Measurements from ENCODE around the gene MBNL1. TPM values are rescaled to one million over a fixed set of nuclear protein-coding genes. Genes with fewer than 3 reads are reported as not detected.

MBNL1 gene
- total and polyA plus RNA-seq, 7 experiments from 2014 or later = 371 to 675 (median 497) TPM

DNA sequence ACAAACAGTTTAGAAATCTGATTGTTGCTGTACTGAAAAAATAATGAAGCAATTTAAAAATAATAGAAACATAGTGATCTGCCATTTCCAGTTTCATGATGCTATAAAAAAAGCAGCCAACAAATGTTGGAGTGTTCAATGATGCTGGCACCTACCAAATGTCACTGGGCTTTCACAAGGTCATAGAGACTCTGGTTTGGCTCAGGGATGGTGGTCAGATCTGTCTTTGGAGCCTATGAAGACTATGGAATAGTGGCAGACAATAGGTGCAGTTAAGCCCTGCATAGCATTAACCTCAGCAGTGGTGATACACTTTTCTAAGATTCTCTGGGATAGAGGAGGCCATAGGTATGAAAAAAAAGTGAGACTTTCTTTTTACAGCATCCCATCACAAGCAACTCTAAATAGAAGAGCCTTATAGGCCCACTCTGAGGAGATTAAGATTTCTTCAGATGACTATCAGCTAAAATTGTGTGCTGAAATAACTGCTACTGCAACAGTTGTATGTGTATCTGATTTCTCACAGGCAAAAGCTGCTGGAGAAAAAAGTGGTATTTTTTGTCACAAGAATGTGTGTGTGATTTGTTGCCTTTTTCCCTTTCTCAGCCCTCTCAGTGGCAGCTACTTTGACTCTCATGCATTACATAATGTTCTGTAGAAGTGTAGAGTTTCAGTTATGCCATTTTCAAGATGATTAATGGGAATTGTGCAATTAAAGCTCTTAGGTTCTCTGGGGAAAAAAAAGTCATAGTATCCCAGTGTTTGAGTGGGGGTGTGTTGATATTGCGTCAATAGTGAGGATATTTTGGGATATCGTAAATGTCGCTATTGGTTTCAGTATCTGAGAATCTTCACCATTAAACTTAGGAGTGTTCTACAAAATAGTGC is 137.4 kb downstream of the MBNL1 start:
- Histone ChIP-seq H3K27ac (ENCODE audit: low read depth, low read length) (peak overlapping the region; percentile 32), H3K27me3 (ENCODE audit: control insufficient read depth in 2 of 2, insufficient read depth in 2 of 2, low read length in 2 of 2) (no peaks in the 10 kb centered on the region), H3K9me3 (ENCODE audit: control insufficient read depth in 2 of 3, low read length in 3 of 3) (no peaks in the 10 kb centered on the region), H3K4me3 (ENCODE audit: low read length) (no peak overlapping the region), H3K4me1 (ENCODE audit: control insufficient read depth in 2 of 2, insufficient read depth in 2 of 2, low read length in 2 of 2) (peaks cover 33 to 52% of the 10 kb centered on the region in 2 donors), H3K36me3 (ENCODE audit: control insufficient read depth in 2 of 3, insufficient read depth in 3 of 3, low read length in 3 of 3) (no peaks in the 10 kb centered on the region)
- peak overlapping the region in 6 of 10 donors; percentile 2 to 35 (median 24) for H3K4me3 Mint-ChIP-seq
- peaks cover 42 to 93% (median 84%) of the 10 kb centered on the region in 7 donors for H3K4me1 Mint-ChIP-seq
- POLR2A ChIA-PET = interaction anchor here (1.0 to 1.1 kb wide), 2 partner anchors 12 to 23 kb away, joined by 3 to 4 read pairs; no protein-coding TSS in a partner anchor
- H3K9me3 Mint-ChIP-seq = peaks cover 0 to 2% (median 0%) of the 10 kb centered on the region in 11 donors
- peak overlapping the region; percentile 15 to 87 (median 52) for H3K27ac Mint-ChIP-seq
- peaks cover 0 to 46% (median 19%) of the 10 kb centered on the region in 5 donors for H3K36me3 Mint-ChIP-seq
- DNase-seq (no peak), ATAC-seq (no peak)
- intact Hi-C loops (cut with micrococcal nuclease) = loop anchor here in 1 of 2 donors (1.0 kb wide), 1 partner anchor 8 kb away; no protein-coding TSS in a partner anchor
- CTCF ChIA-PET = interaction anchor here (1.0 kb wide), 1 partner anchor 222 kb away, joined by 3 read pairs; no protein-coding TSS in a partner anchor
- H3K27me3 Mint-ChIP-seq = no peaks in the 10 kb centered on the region

DNA sequence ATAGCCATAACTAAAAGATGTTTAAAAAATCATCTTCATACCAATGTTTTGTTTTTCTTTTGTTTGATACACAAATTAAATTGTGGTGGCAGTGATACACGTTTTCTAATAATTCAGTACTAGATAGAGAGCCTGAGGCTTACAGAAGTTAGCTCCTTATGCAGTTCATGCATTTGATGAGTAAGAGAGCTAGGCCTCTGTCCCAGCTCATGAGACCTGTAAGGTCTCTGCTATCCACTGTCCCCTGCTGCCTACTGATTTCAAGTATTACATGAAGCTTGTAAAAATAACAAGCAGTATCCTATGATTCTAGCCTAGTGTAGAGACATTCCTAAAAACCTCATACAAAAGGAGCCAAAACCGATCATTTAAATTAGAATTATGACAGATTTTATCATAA is 144.5 kb downstream of the MBNL1 start:
- peaks cover 0 to 13% (median 4%) of the 10 kb centered on the region in 11 donors for H3K9me3 Mint-ChIP-seq
- Histone ChIP-seq H3K27me3 (ENCODE audit: control insufficient read depth in 2 of 2, insufficient read depth in 2 of 2, low read length in 2 of 2) (no peaks in the 10 kb centered on the region), H3K36me3 (ENCODE audit: control insufficient read depth in 2 of 3, insufficient read depth in 3 of 3, low read length in 3 of 3) (peaks cover 12 to 36% (median 13%) of the 10 kb centered on the region in 3 experiments), H3K4me3 (ENCODE audit: low read length) (no peak overlapping the region), H3K4me1 (ENCODE audit: control insufficient read depth in 2 of 2, insufficient read depth in 2 of 2, low read length in 2 of 2) (peaks cover 6 to 17% of the 10 kb centered on the region in 2 donors), H3K27ac (ENCODE audit: low read depth, low read length) (peak overlapping the region; percentile 24), H3K9me3 (ENCODE audit: control insufficient read depth in 2 of 3, low read length in 3 of 3) (peaks cover 0 to 7% (median 0%) of the 10 kb centered on the region in 3 experiments)
- intact Hi-C loops (cut with micrococcal nuclease) = loop anchor here in 1 of 2 donors (2.0 kb wide), 1 partner anchor 14 kb away; no protein-coding TSS in a partner anchor
- no peak for DNase-seq
- ATAC-seq = no peak
- H3K4me3 Mint-ChIP-seq = peak overlapping the region in 1 of 10 donors; percentile 9
- ChIA-PET CTCF (interaction anchor here (1.3 kb wide), 1 partner anchor 35 kb away, joined by 5 read pairs; no protein-coding TSS in a partner anchor), POLR2A (interaction anchor here (0.6 to 1.0 kb wide), 2 partner anchors 78 to 108 kb away, joined by 3 read pairs; no protein-coding TSS in a partner anchor)
- H3K4me1 Mint-ChIP-seq = peaks cover 26 to 83% (median 65%) of the 10 kb centered on the region in 7 donors
- H3K27me3 Mint-ChIP-seq = no peaks in the 10 kb centered on the region
- peak overlapping the region in 7 of 9 donors; percentile 13 to 88 (median 65) for H3K27ac Mint-ChIP-seq
- peaks cover 24 to 58% (median 48%) of the 10 kb centered on the region in 5 donors for H3K36me3 Mint-ChIP-seq

DNA sequence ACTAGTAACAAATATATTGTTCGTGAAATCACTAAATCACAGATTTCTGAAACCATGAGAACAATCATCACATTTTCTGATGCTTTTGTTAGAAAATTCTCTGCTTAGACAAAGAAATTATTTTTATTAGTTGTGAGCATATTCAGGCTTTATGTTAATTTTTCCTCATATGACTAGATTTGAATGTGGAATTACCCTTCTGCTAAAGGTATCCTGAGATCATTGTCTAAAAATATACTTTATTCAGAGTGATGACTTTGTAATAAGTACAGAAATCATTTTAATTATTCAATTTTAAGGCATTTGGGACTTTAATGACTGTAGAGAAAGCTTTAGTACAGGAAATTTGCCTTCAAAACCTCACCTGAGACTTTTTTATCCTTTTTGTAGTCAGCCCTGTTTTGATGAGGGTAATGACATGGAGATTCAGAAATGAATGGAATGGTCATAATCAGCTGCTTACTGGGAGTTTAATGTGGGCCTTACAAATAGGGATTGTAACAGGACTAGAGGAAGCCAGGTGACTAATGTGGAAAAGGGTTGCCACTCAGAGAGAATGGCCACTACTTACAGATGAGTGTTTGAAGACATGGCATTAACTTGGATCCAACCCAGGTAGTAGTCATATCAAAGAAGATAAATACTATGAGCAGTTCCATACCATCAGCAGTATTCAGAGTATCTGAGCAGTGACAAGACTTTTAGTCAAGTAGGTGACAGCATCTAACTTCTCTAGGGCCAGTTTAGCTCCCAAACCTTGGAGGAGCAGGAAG is 148.3 kb downstream of the MBNL1 start:
- Mint-ChIP-seq H3K27ac (peak overlapping the region; percentile 3 to 71 (median 51)), H3K4me3 (peak overlapping the region in 4 of 10 donors; percentile 2 to 20 (median 8)), H3K27me3 (no peaks in the 10 kb centered on the region), H3K36me3 (peaks cover 45 to 86% (median 77%) of the 10 kb centered on the region in 5 donors), H3K9me3 (peaks cover 5 to 41% (median 7%) of the 10 kb centered on the region in 11 donors), H3K4me1 (peaks cover 29 to 79% (median 59%) of the 10 kb centered on the region in 7 donors)
- peaks cover 13 to 70% (median 34%) of the 10 kb centered on the region in 3 experiments for H3K36me3 ChIP-seq (ENCODE audit: control insufficient read depth in 2 of 3, insufficient read depth in 3 of 3, low read length in 3 of 3)
- H3K4me3 ChIP-seq (ENCODE audit: low read length) = no peak overlapping the region
- H3K9me3 ChIP-seq (ENCODE audit: control insufficient read depth in 2 of 3, low read length in 3 of 3) = peaks cover 0 to 20% (median 0%) of the 10 kb centered on the region in 3 experiments
- ChIA-PET POLR2A (interaction anchor here (0.7 to 1.8 kb wide), 4 partner anchors 12 to 51 kb away, joined by 3 to 5 read pairs (median 4); no protein-coding TSS in a partner anchor), CTCF (no interaction called here)
- intact Hi-C loops (cut with micrococcal nuclease) = loop anchor here in 1 of 2 donors (1.0 kb wide), 1 partner anchor 10 kb away; no protein-coding TSS in a partner anchor
- H3K4me1 ChIP-seq (ENCODE audit: control insufficient read depth in 2 of 2, insufficient read depth in 2 of 2, low read length in 2 of 2) = peaks cover 10 to 17% of the 10 kb centered on the region in 2 donors
- H3K27me3 ChIP-seq (ENCODE audit: control insufficient read depth in 2 of 2, insufficient read depth in 2 of 2, low read length in 2 of 2) = no peaks in the 10 kb centered on the region
- H3K27ac ChIP-seq (ENCODE audit: low read depth, low read length) = no peak overlapping the region
- no peak for DNase-seq
- no peak for ATAC-seq

DNA sequence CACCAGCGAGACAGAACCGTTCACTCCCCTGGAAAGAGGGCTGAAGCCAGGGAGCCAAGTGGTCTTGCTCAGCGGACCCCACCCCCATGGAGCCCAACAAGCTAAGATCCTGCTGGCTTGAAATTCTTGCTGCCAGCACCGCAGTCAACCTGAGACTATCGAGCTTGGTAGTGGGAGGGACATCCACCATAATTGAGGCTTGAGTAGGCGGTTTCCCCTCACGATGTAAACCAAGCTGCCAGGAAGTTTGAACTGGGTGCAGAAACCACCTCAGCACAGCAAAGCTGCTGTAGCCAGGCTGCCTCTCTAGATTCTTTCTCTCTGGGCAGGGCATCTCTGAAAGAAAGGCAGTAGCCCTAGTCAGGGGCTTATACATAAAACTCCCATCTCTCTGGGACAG is 151.0 kb downstream of the MBNL1 start:
- H3K4me3 Mint-ChIP-seq = peak overlapping the region in 3 of 10 donors; percentile 25 to 65 (median 44)
- Histone ChIP-seq H3K9me3 (ENCODE audit: control insufficient read depth in 2 of 3, low read length in 3 of 3) (peaks cover 0 to 20% (median 0%) of the 10 kb centered on the region in 3 experiments), H3K36me3 (ENCODE audit: control insufficient read depth in 2 of 3, insufficient read depth in 3 of 3, low read length in 3 of 3) (peaks cover 11 to 68% (median 33%) of the 10 kb centered on the region in 3 experiments), H3K27ac (ENCODE audit: low read depth, low read length) (peak overlapping the region; percentile 20), H3K27me3 (ENCODE audit: control insufficient read depth in 2 of 2, insufficient read depth in 2 of 2, low read length in 2 of 2) (no peaks in the 10 kb centered on the region), H3K4me3 (ENCODE audit: low read length) (no peak overlapping the region), H3K4me1 (ENCODE audit: control insufficient read depth in 2 of 2, insufficient read depth in 2 of 2, low read length in 2 of 2) (peaks cover 12 to 13% of the 10 kb centered on the region in 2 donors)
- peak overlapping the region in 7 of 9 donors; percentile 21 to 86 (median 69) for H3K27ac Mint-ChIP-seq
- CTCF ChIA-PET = no interaction called here
- peaks cover 56 to 96% (median 94%) of the 10 kb centered on the region in 5 donors for H3K36me3 Mint-ChIP-seq
- DNase-seq (peak in 1 of 9 donors; percentile 27), ATAC-seq (no peak)
- no peaks in the 10 kb centered on the region for H3K27me3 Mint-ChIP-seq
- POLR2A ChIA-PET = interaction anchor here (0.6 kb wide), 1 partner anchor 52 kb away, joined by 5 read pairs; no protein-coding TSS in a partner anchor
- intact Hi-C loops (cut with micrococcal nuclease) = no loop called here
- peaks cover 41 to 83% (median 64%) of the 10 kb centered on the region in 7 donors for H3K4me1 Mint-ChIP-seq
- peaks cover 5 to 54% (median 19%) of the 10 kb centered on the region in 11 donors for H3K9me3 Mint-ChIP-seq

DNA sequence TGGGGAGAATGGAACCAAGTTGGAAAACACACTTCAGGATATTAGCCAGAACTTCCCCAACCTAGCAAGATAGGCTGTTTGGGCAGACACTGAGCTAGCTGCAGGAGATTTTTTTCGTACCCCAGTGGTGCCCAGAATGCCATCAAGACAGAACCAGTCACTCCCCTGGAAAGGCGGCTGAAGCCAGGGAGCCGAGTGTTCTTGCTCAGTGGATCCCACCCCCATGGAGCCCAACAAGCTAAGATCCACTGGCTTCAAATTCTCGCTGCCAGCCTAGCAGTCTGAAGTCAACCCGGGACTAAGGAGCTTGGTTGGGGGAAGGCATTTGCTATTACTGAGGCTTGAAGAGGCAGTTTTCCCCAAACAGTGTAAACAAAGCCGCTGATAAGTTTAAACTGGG is 152.4 kb downstream of the MBNL1 start:
- Histone ChIP-seq H3K4me3 (ENCODE audit: low read length) (no peak overlapping the region), H3K27me3 (ENCODE audit: control insufficient read depth in 2 of 2, insufficient read depth in 2 of 2, low read length in 2 of 2) (no peaks in the 10 kb centered on the region), H3K36me3 (ENCODE audit: control insufficient read depth in 2 of 3, insufficient read depth in 3 of 3, low read length in 3 of 3) (peaks cover 0 to 55% (median 23%) of the 10 kb centered on the region in 3 experiments), H3K9me3 (ENCODE audit: control insufficient read depth in 2 of 3, low read length in 3 of 3) (peaks cover 0 to 20% (median 0%) of the 10 kb centered on the region in 3 experiments), H3K4me1 (ENCODE audit: control insufficient read depth in 2 of 2, insufficient read depth in 2 of 2, low read length in 2 of 2) (peaks cover 12 to 13% of the 10 kb centered on the region in 2 donors), H3K27ac (ENCODE audit: low read depth, low read length) (peak overlapping the region; percentile 7)
- peaks cover 44 to 95% (median 92%) of the 10 kb centered on the region in 5 donors for H3K36me3 Mint-ChIP-seq
- H3K27ac Mint-ChIP-seq = peak overlapping the region in 8 of 9 donors; percentile 75 to 86 (median 81)
- DNase-seq = no peak
- peak overlapping the region in 7 of 10 donors; percentile 25 to 65 (median 35) for H3K4me3 Mint-ChIP-seq
- H3K9me3 Mint-ChIP-seq = peaks cover 8 to 54% (median 23%) of the 10 kb centered on the region in 11 donors
- H3K27me3 Mint-ChIP-seq = no peaks in the 10 kb centered on the region
- ChIA-PET CTCF (no interaction called here), POLR2A (interaction anchor here (0.6 to 1.2 kb wide), 3 partner anchors 11 to 97 kb away, joined by 3 to 4 read pairs (median 3); no protein-coding TSS in a partner anchor)
- H3K4me1 Mint-ChIP-seq = peaks cover 47 to 84% (median 72%) of the 10 kb centered on the region in 7 donors
- intact Hi-C loops (cut with micrococcal nuclease) = no loop called here
- ATAC-seq = no peak

All from naive thymus-derived CD4-positive, alpha-beta T cell (primary cell).